SJCRH30 (cell line): ENCODE data around the gene LTBP1. TPM values are rescaled to one million over a fixed set of nuclear protein-coding genes. Genes with fewer than 3 reads are reported as not detected.

Experiments used
- DNase-seq, 2 experiments: peaks; one replicate each; pipeline ENCODE4 v3.0.0-alpha.2; 2015 to 2020
- H3K27ac ChIP-seq: fragments of 250-450 bp; sonication (Bioruptor Pico); 2 replicates; pipeline ENCODE4 v1.5.1; 2020; ENCODE audit warnings: mild to moderate bottlenecking, moderate library complexity
- H3K27me3 ChIP-seq: fragments of 250-450 bp; sonication (Bioruptor Pico); 2 replicates; pipeline ENCODE4 v1.5.1; 2020; ENCODE audit warnings: mild to moderate bottlenecking, moderate library complexity
- H3K36me3 ChIP-seq: fragments of 250-450 bp; sonication (Bioruptor Pico); 2 replicates; pipeline ENCODE4 v1.5.1; 2020; ENCODE audit warnings: mild to moderate bottlenecking, moderate library complexity
- H3K4me1 ChIP-seq: fragments of 250-450 bp; sonication (Bioruptor Pico); 2 replicates; pipeline ENCODE4 v1.5.1; 2020; ENCODE audit warnings: mild to moderate bottlenecking, moderate library complexity
- H3K4me3 ChIP-seq: fragments of 250-450 bp; sonication (Bioruptor Pico); 2 replicates; pipeline ENCODE4 v1.5.1; 2020; ENCODE audit warnings: mild to moderate bottlenecking, moderate library complexity
- H3K9me3 ChIP-seq: fragments of 250-450 bp; sonication (Bioruptor Pico); replicated peaks from 2 replicates; pipeline ENCODE4 v1.5.1; 2020; ENCODE audit warnings: mild to moderate bottlenecking, moderate library complexity
- total RNA-seq: library from RNA; depleted of rRNA; stranded (reverse); fragments of >200 nt; shearing (Covaris generic); gene quantifications from 2 replicates; pipeline ENCODE4 v1.2.3, GENCODE V29; 2014

LTBP1 gene
- total RNA-seq, 1 experiment from 2014 or later, result 63.1 TPM

DNA sequence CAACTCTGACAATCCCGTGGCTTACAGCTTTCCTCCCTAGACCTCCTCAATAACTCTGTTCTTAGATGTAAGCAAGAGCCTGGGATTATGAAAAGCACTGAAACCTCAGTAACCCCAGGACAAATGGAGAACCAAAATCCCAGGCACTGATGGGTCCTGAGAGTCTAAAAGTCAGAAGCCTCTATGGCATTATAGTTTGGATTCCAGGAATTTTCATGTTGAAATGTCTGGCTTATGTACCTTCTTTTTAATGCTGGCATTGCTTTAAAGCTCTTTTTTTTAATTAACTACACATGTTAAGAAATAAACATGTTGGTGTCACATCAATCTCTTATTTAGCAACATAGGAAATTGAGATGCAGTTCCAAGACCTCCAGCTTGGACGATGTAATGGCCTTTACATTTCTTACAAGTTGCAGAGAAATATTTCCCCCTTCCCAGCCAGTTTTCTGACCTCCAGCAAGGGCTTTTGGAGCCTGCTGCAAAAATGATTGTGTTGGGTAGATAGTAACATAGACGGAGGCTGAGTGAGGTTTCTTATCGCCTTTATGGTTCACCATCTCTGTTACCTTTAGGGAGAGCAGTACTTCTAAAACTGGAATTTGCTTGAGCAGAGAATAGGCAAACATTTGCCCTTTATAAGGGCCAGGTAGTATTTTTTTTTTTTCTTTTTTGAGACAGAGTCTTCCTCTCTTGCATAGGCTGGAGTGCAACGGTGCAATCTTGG is 444.9 kb downstream of the LTBP1 start:
- H3K4me3 ChIP-seq, result no peak overlapping the region
- peaks cover 7% of the 10 kb centered on the region; the same call in 1 of the 2 replicates for H3K4me1 ChIP-seq
- H3K36me3 ChIP-seq, result peaks cover 6% of the 10 kb centered on the region; the same call in 1 of the 2 replicates
- DNase-seq, result no peak
- H3K27ac ChIP-seq, result no peak overlapping the region
- peaks cover 10% of the 10 kb centered on the region for H3K9me3 ChIP-seq
- no peaks in the 10 kb centered on the region for H3K27me3 ChIP-seq

DNA sequence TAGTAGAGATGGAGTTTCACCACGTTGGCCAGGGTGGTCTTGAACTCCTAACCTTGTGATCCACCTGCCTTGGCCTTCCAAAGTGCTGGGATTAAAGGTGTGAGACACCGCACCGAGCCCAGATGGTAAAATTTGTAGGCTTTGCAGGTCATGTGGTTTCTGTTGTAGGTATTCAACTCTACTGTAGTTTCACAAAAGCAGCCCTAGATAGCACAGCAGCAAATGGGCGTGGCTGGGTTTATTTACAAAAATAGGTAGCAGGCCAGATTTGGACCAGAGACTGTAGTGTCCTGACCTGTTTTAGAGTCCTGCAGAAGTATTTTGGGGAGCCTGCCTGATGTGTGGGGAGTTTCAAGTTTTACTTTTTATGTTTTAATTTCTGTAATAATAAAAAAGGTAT is 445.6 kb downstream of the LTBP1 start:
- Histone ChIP-seq H3K27me3 (no peaks in the 10 kb centered on the region), H3K36me3 (peaks cover 6% of the 10 kb centered on the region; the same call in 1 of the 2 replicates), H3K4me3 (no peak overlapping the region), H3K9me3 (peaks cover 10% of the 10 kb centered on the region), H3K4me1 (peaks cover 7% of the 10 kb centered on the region; the same call in 1 of the 2 replicates), H3K27ac (no peak overlapping the region)
- DNase-seq, result no peak

DNA sequence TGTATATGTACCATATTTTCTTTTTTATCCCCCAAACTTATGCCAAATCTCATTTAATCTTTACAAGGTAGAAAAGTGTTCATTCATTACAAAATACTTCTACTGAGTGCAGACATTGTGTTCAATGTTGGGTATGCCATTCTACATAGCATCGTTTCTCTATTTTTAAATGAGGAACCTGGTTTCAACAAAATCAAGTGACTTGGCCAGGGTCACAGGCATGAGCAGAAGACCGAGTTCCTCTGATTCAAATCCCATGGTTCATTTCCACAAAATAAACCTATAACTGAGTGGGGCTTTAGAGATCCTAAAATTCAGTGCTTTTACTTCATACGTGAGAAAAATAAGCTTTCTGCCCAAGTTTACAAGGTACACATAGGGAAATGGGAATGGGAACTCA is 448.3 kb downstream of the LTBP1 start:
- Histone ChIP-seq H3K27me3 (no peaks in the 10 kb centered on the region), H3K36me3 (peaks cover under 1% of the 10 kb centered on the region; the same call in 1 of the 2 replicates), H3K27ac (no peak overlapping the region), H3K4me3 (no peak overlapping the region), H3K4me1 (no peaks in the 10 kb centered on the region), H3K9me3 (peaks cover 10% of the 10 kb centered on the region)
- no peak for DNase-seq

DNA sequence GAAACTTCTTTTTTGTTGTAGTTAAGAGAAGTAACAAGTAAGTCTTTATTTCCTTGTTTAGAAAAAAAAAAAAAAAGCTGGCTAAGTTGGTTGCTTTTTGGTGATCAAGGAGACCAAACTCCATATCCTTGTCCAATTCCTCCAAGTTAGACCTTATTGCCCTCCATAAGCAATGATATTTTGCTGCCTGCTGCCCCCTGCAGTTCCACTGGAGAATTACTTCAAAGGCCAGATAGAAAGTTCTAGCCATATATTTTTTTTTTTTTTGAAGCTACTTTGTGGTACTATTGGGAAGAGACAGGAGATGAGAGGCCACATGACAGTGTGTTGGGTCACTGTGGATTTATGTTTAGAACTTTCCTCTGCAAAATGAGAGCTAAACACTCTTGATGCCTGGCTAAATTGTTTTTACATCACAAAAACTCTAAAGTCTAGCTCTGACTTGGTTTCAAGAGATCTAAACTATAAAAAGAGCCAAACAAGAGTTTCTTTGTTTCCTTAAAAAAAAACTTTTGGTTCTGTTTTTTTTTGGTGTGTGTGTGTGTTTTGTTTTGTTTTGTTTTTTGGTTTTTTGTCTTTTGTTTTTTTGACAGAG is 449.0 kb downstream of the LTBP1 start:
- Histone ChIP-seq H3K4me1 (no peaks in the 10 kb centered on the region), H3K27ac (no peak overlapping the region), H3K36me3 (no peaks in the 10 kb centered on the region; the same call in 1 of the 2 replicates), H3K9me3 (peaks cover 10% of the 10 kb centered on the region), H3K27me3 (no peaks in the 10 kb centered on the region), H3K4me3 (no peak overlapping the region)
- peak; percentile 69 to 89 for DNase-seq

DNA sequence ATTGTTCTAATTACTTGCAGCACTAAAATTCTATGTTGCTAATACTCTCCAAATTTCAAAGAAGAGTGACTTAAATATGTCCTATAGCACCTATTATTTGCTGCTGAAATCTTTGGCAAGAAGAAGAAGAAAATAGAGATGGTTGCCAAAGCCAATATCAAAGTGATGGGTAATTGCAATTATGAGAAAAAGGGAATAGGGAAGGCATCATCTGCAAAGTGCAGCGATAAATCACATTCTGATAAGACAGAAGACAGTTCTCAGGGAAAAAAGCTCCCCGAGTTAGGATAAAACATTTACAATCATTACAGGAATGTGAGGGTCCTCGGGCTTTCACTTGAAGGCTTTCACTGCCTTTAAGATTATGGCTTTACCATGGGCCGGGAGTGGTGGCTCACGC is 457.6 kb downstream of the LTBP1 start:
- Histone ChIP-seq H3K36me3 (no peaks in the 10 kb centered on the region; the same call in 1 of the 2 replicates), H3K4me3 (no peak overlapping the region), H3K9me3 (peaks cover 8% of the 10 kb centered on the region), H3K27me3 (no peaks in the 10 kb centered on the region), H3K4me1 (peaks cover 20% of the 10 kb centered on the region), H3K27ac (no peak overlapping the region)
- DNase-seq, result no peak

DNA sequence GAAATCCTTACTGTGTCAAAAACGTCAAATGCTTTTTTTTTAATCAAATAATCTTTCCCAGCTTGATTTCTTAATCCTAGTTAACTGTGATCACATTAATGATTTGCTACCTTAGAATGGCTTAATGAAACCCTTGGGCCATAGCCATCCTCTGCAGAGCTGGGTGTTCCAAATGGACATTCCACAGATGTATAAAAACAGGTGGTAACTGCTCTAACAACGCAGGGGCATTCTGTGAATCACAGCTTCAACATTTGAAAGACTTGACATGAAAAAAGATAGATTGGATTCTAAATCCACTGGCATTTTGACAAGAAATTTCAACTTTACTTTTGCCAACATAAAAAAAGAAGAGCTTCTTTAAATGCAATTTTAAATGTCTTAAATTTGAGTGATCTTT is 459.9 kb downstream of the LTBP1 start:
- DNase-seq, result peak; percentile 53 to 78
- Histone ChIP-seq H3K9me3 (peaks cover 8% of the 10 kb centered on the region), H3K4me1 (peaks cover 28% of the 10 kb centered on the region), H3K4me3 (no peak overlapping the region), H3K27me3 (no peaks in the 10 kb centered on the region), H3K36me3 (no peaks in the 10 kb centered on the region), H3K27ac (peak overlapping the region; percentile 18; the same call in 1 of the 2 replicates)

DNA sequence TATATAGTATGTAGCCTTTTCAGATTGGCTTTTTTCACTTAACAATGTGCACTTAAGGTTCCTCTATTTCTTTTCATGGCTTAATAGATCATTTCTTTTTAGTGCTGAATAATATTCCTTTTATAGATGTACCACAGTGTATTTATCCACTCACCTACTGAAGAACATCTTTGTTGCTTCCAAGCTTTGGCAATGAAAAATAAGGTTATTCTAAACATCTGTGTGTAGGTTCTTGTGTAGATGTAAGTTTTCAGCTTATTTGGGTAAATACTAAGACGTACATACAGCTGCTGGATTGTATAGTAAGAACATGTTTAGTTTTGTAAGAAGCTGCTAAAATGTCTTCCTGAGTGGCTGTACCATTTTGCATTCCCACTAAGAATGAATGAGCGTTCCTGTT is 461.4 kb downstream of the LTBP1 start:
- Histone ChIP-seq H3K9me3 (peaks cover 8% of the 10 kb centered on the region), H3K27me3 (no peaks in the 10 kb centered on the region), H3K27ac (no peak overlapping the region), H3K4me3 (no peak overlapping the region), H3K4me1 (peaks cover 38% of the 10 kb centered on the region), H3K36me3 (no peaks in the 10 kb centered on the region)
- DNase-seq, result no peak

DNA sequence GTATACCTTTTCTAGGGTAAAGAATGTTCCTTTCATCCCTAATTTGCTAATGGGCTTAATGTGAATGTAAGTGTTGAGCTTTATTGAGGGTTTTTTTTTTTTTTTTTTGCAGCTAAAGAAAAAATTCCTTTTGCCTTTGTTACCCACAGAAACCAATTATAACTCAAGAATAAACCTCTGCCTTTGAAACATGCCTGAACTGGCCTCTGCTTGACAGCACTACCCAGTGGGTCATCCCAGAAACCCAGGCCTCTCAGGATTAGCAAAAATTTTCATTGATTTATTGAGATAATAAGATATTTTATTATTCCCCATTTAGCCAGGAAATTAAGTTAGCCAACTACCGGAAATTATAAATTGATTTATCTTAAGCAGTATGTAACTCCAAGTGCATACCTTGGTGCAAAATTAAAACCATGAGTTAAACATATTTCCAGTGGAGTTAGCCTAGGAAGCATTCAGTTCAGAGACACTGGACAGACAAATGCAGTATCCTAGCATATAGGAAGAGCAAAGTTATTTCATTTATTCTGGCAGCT is 462.7 kb downstream of the LTBP1 start:
- peaks cover 38% of the 10 kb centered on the region for H3K4me1 ChIP-seq

DNA sequence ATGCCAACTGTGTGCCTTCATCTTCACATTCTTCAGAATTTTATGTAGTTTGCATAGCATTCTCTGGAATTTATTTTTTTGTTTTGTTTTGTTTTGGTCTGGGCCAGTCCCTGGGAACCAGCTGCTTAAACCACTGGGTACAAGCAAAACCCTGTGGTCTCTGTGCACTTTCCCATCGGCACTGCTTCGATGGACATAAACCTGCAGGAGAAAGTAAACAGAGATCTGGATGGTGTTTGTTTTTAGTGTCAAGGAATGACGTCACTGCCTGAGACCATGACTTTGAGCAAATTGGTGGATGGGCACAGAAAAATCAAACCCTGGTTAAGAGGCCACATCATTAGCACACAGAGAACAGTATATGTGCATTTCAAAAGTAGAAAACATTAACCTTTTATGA is 465.0 kb downstream of the LTBP1 start:
- no peak overlapping the region for H3K4me3 ChIP-seq
- H3K9me3 ChIP-seq, result peaks cover 8% of the 10 kb centered on the region
- peak overlapping the region; percentile 12; the same call in 1 of the 2 replicates for H3K27ac ChIP-seq
- DNase-seq, result peak; percentile 57 to 66
- no peaks in the 10 kb centered on the region for H3K36me3 ChIP-seq
- H3K4me1 ChIP-seq, result peaks cover 25% of the 10 kb centered on the region
- H3K27me3 ChIP-seq, result no peaks in the 10 kb centered on the region

More for the DNA sequence above, 462.7 kb downstream of the LTBP1 start:
- peaks cover 8% of the 10 kb centered on the region for H3K9me3 ChIP-seq
- no peak overlapping the region for H3K27ac ChIP-seq
- H3K27me3 ChIP-seq, result no peaks in the 10 kb centered on the region
- DNase-seq, result peak in 1 of 2 experiments; percentile 36
- no peaks in the 10 kb centered on the region for H3K36me3 ChIP-seq
- no peak overlapping the region for H3K4me3 ChIP-seq

DNA sequence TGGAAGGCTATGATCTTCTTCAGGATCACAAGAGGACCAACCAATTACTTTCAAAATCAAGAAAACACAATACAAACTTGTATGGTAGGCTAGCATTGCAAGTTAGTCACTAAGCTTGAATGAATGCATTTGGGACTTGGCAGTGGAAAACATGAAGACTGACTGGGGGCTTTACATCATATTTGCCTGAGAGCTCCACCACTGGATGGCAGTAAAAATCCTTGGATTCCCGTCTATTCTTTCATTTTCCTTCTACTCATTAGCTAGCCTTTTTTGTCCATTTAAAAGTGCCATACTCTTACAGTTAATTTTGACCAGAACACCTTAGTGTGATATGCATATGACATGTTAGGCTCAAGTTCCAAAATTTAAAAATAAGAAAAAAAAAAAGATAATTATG is 466.2 kb downstream of the LTBP1 start:
- DNase-seq, result peak in 1 of 2 experiments; percentile 63
- Histone ChIP-seq H3K4me1 (peaks cover 17% of the 10 kb centered on the region), H3K27ac (no peak overlapping the region), H3K27me3 (no peaks in the 10 kb centered on the region), H3K9me3 (peaks cover 7% of the 10 kb centered on the region), H3K36me3 (no peaks in the 10 kb centered on the region), H3K4me3 (no peak overlapping the region)

DNA sequence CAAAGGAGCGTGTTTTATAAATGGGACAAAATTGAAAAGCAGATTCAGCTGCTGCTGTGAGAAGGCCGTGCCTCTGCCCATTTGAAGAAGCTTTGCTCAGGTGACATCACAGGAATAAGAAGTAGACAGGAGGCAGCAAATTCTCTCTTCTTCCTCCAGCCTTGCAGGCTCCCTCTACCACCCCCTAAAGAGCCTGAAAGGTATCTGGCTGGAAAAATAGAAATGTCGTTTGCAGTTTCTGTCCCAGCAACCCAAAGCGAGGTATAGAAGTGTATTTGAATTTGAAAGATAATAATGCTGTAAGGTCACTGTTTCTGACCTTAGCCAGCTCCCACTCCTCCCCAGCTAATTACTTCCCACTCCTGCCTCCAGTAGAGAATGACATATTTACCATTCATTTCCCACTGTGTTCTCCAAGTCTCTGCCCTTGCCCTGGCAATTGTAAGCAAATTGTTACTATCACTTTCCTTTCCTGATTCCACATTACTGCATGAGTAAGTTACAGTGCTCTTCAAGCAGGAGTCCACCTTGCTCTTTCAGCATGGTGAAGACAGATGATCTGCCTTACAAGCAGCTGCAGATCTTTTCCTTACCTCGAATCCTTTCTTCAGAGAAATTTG is 472.9 kb downstream of the LTBP1 start:
- Histone ChIP-seq H3K4me1 (peaks cover 17% of the 10 kb centered on the region), H3K27me3 (no peaks in the 10 kb centered on the region), H3K36me3 (no peaks in the 10 kb centered on the region), H3K9me3 (no peaks in the 10 kb centered on the region), H3K4me3 (no peak overlapping the region), H3K27ac (peak overlapping the region; percentile 57)
- DNase-seq, result no peak

DNA sequence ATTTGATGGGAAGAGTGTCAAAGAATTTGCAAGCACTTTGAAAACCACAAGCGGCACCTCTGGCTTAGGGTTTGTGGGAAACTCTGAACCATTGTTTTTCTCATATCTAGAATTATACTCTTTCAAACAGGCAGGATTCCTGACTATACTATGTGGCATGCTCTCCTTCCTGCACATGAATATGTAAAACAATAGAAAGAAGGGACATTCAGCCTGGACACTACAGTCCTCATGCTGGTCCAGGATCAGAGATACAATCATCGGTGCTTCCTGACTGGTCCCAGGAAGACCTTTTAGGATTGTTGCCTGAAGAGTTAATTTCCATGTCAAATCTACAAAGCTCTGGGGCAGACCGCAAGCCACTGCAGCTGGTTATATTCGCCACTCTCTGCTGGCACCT is 474.0 kb downstream of the LTBP1 start:
- Histone ChIP-seq H3K36me3 (no peaks in the 10 kb centered on the region), H3K4me1 (peaks cover 17% of the 10 kb centered on the region), H3K9me3 (no peaks in the 10 kb centered on the region), H3K27ac (peak overlapping the region; percentile 57), H3K27me3 (no peaks in the 10 kb centered on the region), H3K4me3 (no peak overlapping the region)
- peak; percentile 63 to 74 for DNase-seq

DNA sequence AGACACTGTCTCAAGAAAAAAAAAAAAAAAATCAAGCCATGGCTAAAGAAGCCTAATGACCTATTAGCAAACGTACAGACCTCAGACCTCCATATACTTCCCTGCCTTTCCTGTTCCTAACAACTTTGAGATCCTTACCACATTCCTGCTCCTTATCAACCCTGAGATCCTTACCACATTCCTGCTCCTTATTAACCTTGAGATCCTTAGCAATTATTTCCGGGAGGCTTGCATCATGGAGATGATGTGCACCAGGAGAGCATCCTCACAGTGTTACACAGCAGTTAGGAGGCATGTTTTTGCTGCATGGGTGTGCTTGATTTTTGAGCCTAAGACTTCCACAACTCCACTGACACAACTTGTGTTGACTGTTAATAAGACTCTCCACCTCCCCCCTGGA is 475.1 kb downstream of the LTBP1 start:
- no peak overlapping the region for H3K4me3 ChIP-seq
- no peak for DNase-seq
- H3K36me3 ChIP-seq, result no peaks in the 10 kb centered on the region
- no peak overlapping the region for H3K27ac ChIP-seq
- H3K27me3 ChIP-seq, result no peaks in the 10 kb centered on the region
- H3K4me1 ChIP-seq, result peaks cover 17% of the 10 kb centered on the region
- H3K9me3 ChIP-seq, result no peaks in the 10 kb centered on the region

DNA sequence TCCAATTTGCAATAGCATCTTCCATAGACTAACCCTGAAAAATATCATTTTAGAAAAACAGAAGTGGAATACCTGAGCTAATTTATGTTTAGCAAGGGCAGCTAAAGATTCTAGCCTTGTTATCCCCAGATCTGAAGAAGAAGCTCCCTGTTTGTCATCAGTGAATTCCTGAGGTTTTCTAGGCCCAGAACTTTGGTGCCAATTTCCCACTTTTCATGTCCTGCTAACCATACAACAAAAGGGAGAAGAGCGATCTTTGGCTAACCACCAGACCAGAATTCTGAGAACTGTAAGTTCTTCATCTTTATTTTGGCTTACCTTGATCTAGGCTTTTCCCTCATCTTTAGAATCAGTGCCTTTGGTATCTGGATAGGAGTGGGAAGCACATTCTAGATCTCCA is 478.4 kb downstream of the LTBP1 start:
- Histone ChIP-seq H3K27me3 (no peaks in the 10 kb centered on the region), H3K36me3 (no peaks in the 10 kb centered on the region), H3K27ac (no peak overlapping the region), H3K4me3 (no peak overlapping the region), H3K9me3 (no peaks in the 10 kb centered on the region), H3K4me1 (peaks cover 12% of the 10 kb centered on the region)
- no peak for DNase-seq

DNA sequence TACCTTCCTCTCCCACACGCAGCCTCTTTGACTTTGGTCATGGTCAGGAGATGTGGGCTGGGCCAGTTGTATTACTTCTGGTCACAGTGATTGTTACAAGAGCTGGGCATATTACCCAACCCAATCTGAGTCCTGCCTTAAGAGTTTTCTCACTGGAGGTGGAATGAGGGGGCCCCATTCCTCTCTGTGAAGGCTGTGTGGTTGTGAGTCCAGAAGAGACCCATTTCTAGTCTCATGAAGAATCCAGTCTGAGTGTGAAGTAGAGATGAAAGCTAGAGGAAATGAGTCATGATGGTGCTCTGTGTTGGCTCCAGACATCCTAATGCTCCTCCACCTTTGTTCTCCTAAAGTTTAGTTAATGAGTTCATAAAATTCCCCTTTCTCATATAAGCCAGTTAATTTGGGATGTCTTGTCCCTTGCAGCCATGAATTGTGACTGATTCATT is 478.9 kb downstream of the LTBP1 start:
- no peak for DNase-seq
- peaks cover 7% of the 10 kb centered on the region for H3K4me1 ChIP-seq
- no peak overlapping the region for H3K27ac ChIP-seq

More for the DNA sequence above, 478.9 kb downstream of the LTBP1 start:
- H3K27me3 ChIP-seq, result no peaks in the 10 kb centered on the region
- H3K36me3 ChIP-seq, result no peaks in the 10 kb centered on the region
- no peaks in the 10 kb centered on the region for H3K9me3 ChIP-seq
- no peak overlapping the region for H3K4me3 ChIP-seq
